ENCODE results near the gene CAVIN2. TPM values are rescaled to one million over a fixed set of nuclear protein-coding genes. Genes with fewer than 3 reads are reported as not detected.
A peak's percentile ranks its signal among the peaks of the same experiment; 100 is the strongest.

Gene CAVIN2
- polyA plus RNA-seq, 3 donors = 0.07 to 3.1 (median 1.2) TPM

- H3K4me2 ChIP-seq (replicated peaks; ENCODE audit: extremely low read depth, low read length, poor library complexity, severe bottlenecking) = no peak overlapping the region
- no peak overlapping the region for H3K9ac ChIP-seq (ENCODE audit: insufficient read depth, low read length, poor library complexity, severe bottlenecking)
These were observed 9.8 kb downstream of the CAVIN2 start for GRCh38 chr2:191836853-191837769.

GRCh38 chr2:191836471-191836852 is 10.4 kb downstream of the CAVIN2 start:
- Mint-ChIP-seq H3K4me1 (peaks cover 14% of the 10 kb centered on the region), H3K36me3 (no peaks in the 10 kb centered on the region), H3K27me3 (ENCODE audit: low read depth in 3 of 3) (no peaks in the 10 kb centered on the region), H3K27ac (no peak overlapping the region), H3K9me3 (peaks cover 0 to 3% (median 0%) of the 10 kb centered on the region in 7 donors), H3K4me3 (no peak overlapping the region)
- Histone ChIP-seq H2AFZ (ENCODE audit: insufficient read depth, low read depth, low read length, poor library complexity, severe bottlenecking) (peak overlapping the region; percentile 64), H3K4me3 (replicated peaks in 1 of 3; ENCODE audit: low read depth in 2 of 3, low read length in 3 of 3) (no peak overlapping the region), H3K27me3 (ENCODE audit: control insufficient read depth in 2 of 2, insufficient read depth in 2 of 2, low read length in 2 of 2) (no peaks in the 10 kb centered on the region), H3K9ac (ENCODE audit: insufficient read depth, low read length, poor library complexity, severe bottlenecking) (no peak overlapping the region), H3K4me1 (ENCODE audit: control insufficient read depth in 1 of 2, insufficient read depth in 2 of 2, low read length in 2 of 2) (peaks cover 3 to 8% of the 10 kb centered on the region in 2 donors), H3K9me3 (replicated peaks in 1 of 2; ENCODE audit: control insufficient read depth in 1 of 2, insufficient read depth in 1 of 2, low read length in 2 of 2) (no peaks in the 10 kb centered on the region), H3K4me2 (replicated peaks; ENCODE audit: extremely low read depth, low read length, poor library complexity, severe bottlenecking) (no peak overlapping the region), H3K36me3 (replicated peaks in 1 of 2; ENCODE audit: control insufficient read depth in 1 of 2, insufficient read depth in 2 of 2, low read length in 2 of 2) (no peaks in the 10 kb centered on the region), H3K79me2 (ENCODE audit: insufficient read depth, low read length) (no peaks in the 10 kb centered on the region), H4K20me1 (ENCODE audit: insufficient read depth, low read length) (no peaks in the 10 kb centered on the region), H3K27ac (ENCODE audit: low read depth in 1 of 2, low read length in 2 of 2) (no peak overlapping the region)
- no peak for DNase-seq
- WGBS (ENCODE audit: insufficient coverage) = 81% methylated on average over 6 of the region's 11 CpGs
- no peak for TF ChIP-seq CTCF (IDR thresholded peaks at IDR 0.05)
- intact Hi-C loops (cut with micrococcal nuclease) = no loop called here

More at GRCh38 chr2:191836853-191837769, 9.8 kb downstream of the CAVIN2 start:
- Mint-ChIP-seq H3K27me3 (ENCODE audit: low read depth in 3 of 3) (no peaks in the 10 kb centered on the region), H3K9me3 (peaks cover 0 to 3% (median 0%) of the 10 kb centered on the region in 7 donors), H3K36me3 (no peaks in the 10 kb centered on the region), H3K27ac (no peak overlapping the region), H3K4me3 (no peak overlapping the region), H3K4me1 (peaks cover 11% of the 10 kb centered on the region)
- intact Hi-C loops (cut with micrococcal nuclease) = no loop called here
- Histone ChIP-seq H3K27me3 (ENCODE audit: control insufficient read depth in 2 of 2, insufficient read depth in 2 of 2, low read length in 2 of 2) (no peaks in the 10 kb centered on the region), H3K27ac (ENCODE audit: low read depth in 1 of 2, low read length in 2 of 2) (no peak overlapping the region), H3K36me3 (replicated peaks in 1 of 2; ENCODE audit: control insufficient read depth in 1 of 2, insufficient read depth in 2 of 2, low read length in 2 of 2) (no peaks in the 10 kb centered on the region), H3K9me3 (replicated peaks in 1 of 2; ENCODE audit: control insufficient read depth in 1 of 2, insufficient read depth in 1 of 2, low read length in 2 of 2) (no peaks in the 10 kb centered on the region), H3K79me2 (ENCODE audit: insufficient read depth, low read length) (no peaks in the 10 kb centered on the region), H4K20me1 (ENCODE audit: insufficient read depth, low read length) (no peaks in the 10 kb centered on the region), H2AFZ (ENCODE audit: insufficient read depth, low read depth, low read length, poor library complexity, severe bottlenecking) (peak overlapping the region; percentile 64), H3K4me1 (ENCODE audit: control insufficient read depth in 1 of 2, insufficient read depth in 2 of 2, low read length in 2 of 2) (peaks cover 3 to 5% of the 10 kb centered on the region in 2 donors), H3K4me3 (replicated peaks in 1 of 3; ENCODE audit: low read depth in 2 of 3, low read length in 3 of 3) (no peak overlapping the region)
- WGBS (ENCODE audit: insufficient coverage) = 29% methylated on average over 3 of the region's 9 CpGs
- no peak for TF ChIP-seq CTCF (IDR thresholded peaks at IDR 0.05)
- no peak for DNase-seq
